ENCODE measurements around the gene SYNE2.
"Not testable (repeated sequence)": the region's sequence is repeated elsewhere in the genome, so short reads cannot be mapped to it uniquely, and the experiment has no call there.

- not testable (repeated sequence) for TF ChIP-seq CTCF (conservative IDR thresholded peaks at IDR 0.05; ENCODE audit: low read depth, low read length); EZH2 (IDR thresholded peaks at IDR 0.05; ENCODE audit: low read length, unreplicated experiment)
Measured at GRCh38 chr14:63864775-63865174, 12.0 kb downstream of the SYNE2 start.

All from PC-3 (cell line).